ENCODE data around the gene NCBP3. TPM values are rescaled to one million over a fixed set of nuclear protein-coding genes. Genes with fewer than 3 reads are reported as not detected.

The NCBP3 gene
- total and polyA plus RNA-seq, 2 donors from 2014 or later = 14.5 to 41.5 TPM

- Histone ChIP-seq H3K4me3 (ENCODE audit: low read length in 3 of 3) (no peak overlapping the region), H3K9me3 (ENCODE audit: control insufficient read depth in 2 of 3, insufficient read depth in 1 of 3, low read length in 3 of 3) (no peaks in the 10 kb centered on the region), H3K4me1 (ENCODE audit: control insufficient read depth in 2 of 3, insufficient read depth in 2 of 3, low read depth in 1 of 3, low read length in 3 of 3) (peaks cover 0 to 22% (median 13%) of the 10 kb centered on the region in 3 donors), H3K9ac (ENCODE audit: low read length in 3 of 3) (no peak overlapping the region), H3K27me3 (ENCODE audit: control insufficient read depth, insufficient read depth, low read length) (peaks cover 4% of the 10 kb centered on the region), H3K36me3 (ENCODE audit: control insufficient read depth in 2 of 3, insufficient read depth in 3 of 3, low read length in 3 of 3) (no peaks in the 10 kb centered on the region), H3K27ac (ENCODE audit: low read depth in 2 of 2, low read length in 2 of 2) (peak overlapping the region; percentile 45 to 71)
- DNase-seq = peak in 3 of 5 donors; percentile 29 to 74 (median 63)
- TF ChIP-seq CTCF (IDR thresholded peaks at IDR 0.05; ENCODE audit: borderline replicate concordance, extremely low read depth, insufficient read depth) = no peak
- intact Hi-C loops (cut with DNase I) = no loop called here
- FAIRE-seq = no peak
Measured at GRCh38 chr17:3894911-3895343, 48.9 kb upstream of the NCBP3 start.

- Histone ChIP-seq H3K4me3 (ENCODE audit: low read length in 3 of 3) (peak overlapping the region in 1 of 3 donors; percentile 62), H3K27me3 (ENCODE audit: control insufficient read depth, insufficient read depth, low read length) (peaks cover 4% of the 10 kb centered on the region), H3K36me3 (ENCODE audit: control insufficient read depth in 2 of 3, insufficient read depth in 3 of 3, low read length in 3 of 3) (no peaks in the 10 kb centered on the region), H3K9ac (ENCODE audit: low read length in 3 of 3) (no peak overlapping the region), H3K27ac (ENCODE audit: low read depth in 2 of 2, low read length in 2 of 2) (peak overlapping the region; percentile 23 to 27), H3K4me1 (ENCODE audit: control insufficient read depth in 2 of 3, insufficient read depth in 2 of 3, low read depth in 1 of 3, low read length in 3 of 3) (peaks cover 0 to 22% (median 13%) of the 10 kb centered on the region in 3 donors), H3K9me3 (ENCODE audit: control insufficient read depth in 2 of 3, insufficient read depth in 1 of 3, low read length in 3 of 3) (no peaks in the 10 kb centered on the region)
- intact Hi-C loops (cut with DNase I) = no loop called here
- TF ChIP-seq CTCF (IDR thresholded peaks at IDR 0.05; ENCODE audit: borderline replicate concordance, extremely low read depth, insufficient read depth) = no peak
- DNase-seq = no peak
- FAIRE-seq = no peak
Measured at GRCh38 chr17:3894188-3894587, 48.1 kb upstream of the NCBP3 start.

GRCh38 chr17:3893720-3894116 lies 47.7 kb upstream of the NCBP3 start:
- no peak for TF ChIP-seq CTCF (IDR thresholded peaks at IDR 0.05; ENCODE audit: borderline replicate concordance, extremely low read depth, insufficient read depth)
- intact Hi-C loops (cut with DNase I) = no loop called here
- DNase-seq = no peak
- peak overlapping the region; percentile 27 to 70 for H3K27ac ChIP-seq (ENCODE audit: low read depth in 2 of 2, low read length in 2 of 2)
- H3K36me3 ChIP-seq (ENCODE audit: control insufficient read depth in 2 of 3, insufficient read depth in 3 of 3, low read length in 3 of 3) = no peaks in the 10 kb centered on the region
- H3K4me3 ChIP-seq (ENCODE audit: low read length in 3 of 3) = peak overlapping the region in 2 of 3 donors; percentile 45 to 62
- H3K4me1 ChIP-seq (ENCODE audit: control insufficient read depth in 2 of 3, insufficient read depth in 2 of 3, low read depth in 1 of 3, low read length in 3 of 3) = peaks cover 0 to 25% (median 13%) of the 10 kb centered on the region in 3 donors
- peaks cover 4% of the 10 kb centered on the region for H3K27me3 ChIP-seq (ENCODE audit: control insufficient read depth, insufficient read depth, low read length)
- FAIRE-seq = no peak
- peak overlapping the region in 2 of 3 donors; percentile 10 to 22 for H3K9ac ChIP-seq (ENCODE audit: low read length in 3 of 3)
- H3K9me3 ChIP-seq (ENCODE audit: control insufficient read depth in 2 of 3, insufficient read depth in 1 of 3, low read length in 3 of 3) = no peaks in the 10 kb centered on the region
